LoVo (cell line): ENCODE data around the gene CALHM5.
"Not testable (repeated sequence)": the region's sequence is repeated elsewhere in the genome, so short reads cannot be mapped to it uniquely, and the experiment has no call there.

Experiments used
- DNase-seq: peaks from one replicate; pipeline ENCODE4 v3.0.0-alpha.2; 2016; ENCODE audit warnings: low spot score

Gene CALHM5, protein sequence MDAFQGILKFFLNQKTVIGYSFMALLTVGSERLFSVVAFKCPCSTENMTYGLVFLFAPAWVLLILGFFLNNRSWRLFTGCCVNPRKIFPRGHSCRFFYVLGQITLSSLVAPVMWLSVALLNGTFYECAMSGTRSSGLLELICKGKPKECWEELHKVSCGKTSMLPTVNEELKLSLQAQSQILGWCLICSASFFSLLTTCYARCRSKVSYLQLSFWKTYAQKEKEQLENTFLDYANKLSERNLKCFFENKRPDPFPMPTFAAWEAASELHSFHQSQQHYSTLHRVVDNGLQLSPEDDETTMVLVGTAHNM

DNA sequence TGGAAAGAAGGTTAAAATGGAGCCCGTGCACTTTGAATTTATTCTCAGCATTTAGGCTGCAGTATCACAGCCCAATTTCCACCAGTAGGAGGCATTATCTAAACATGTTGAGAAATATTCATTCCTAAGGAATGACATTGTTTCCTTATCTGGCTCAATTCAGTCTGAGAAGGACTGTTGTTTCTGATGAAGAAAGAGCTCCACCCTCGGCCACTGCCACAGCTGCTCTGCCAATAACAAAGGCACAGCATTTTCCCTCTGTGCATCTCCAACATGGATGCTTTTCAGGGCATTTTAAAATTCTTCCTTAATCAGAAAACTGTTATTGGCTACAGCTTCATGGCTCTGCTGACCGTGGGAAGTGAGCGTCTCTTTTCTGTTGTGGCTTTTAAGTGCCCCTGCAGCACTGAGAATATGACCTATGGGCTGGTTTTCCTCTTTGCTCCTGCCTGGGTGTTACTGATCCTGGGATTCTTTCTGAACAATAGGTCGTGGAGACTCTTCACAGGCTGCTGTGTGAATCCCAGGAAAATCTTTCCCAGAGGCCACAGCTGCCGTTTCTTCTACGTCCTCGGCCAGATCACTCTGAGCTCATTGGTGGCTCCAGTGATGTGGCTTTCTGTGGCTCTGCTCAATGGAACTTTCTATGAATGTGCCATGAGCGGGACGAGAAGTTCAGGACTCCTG is at the start of gene CALHM5:
Gene CALHM5 (plus strand): TSS at position 216 of the 687 bp plus-strand sequence. CDS start 58 bp downstream, at position 274.
- DNase-seq: peak; percentile 12

DNA sequence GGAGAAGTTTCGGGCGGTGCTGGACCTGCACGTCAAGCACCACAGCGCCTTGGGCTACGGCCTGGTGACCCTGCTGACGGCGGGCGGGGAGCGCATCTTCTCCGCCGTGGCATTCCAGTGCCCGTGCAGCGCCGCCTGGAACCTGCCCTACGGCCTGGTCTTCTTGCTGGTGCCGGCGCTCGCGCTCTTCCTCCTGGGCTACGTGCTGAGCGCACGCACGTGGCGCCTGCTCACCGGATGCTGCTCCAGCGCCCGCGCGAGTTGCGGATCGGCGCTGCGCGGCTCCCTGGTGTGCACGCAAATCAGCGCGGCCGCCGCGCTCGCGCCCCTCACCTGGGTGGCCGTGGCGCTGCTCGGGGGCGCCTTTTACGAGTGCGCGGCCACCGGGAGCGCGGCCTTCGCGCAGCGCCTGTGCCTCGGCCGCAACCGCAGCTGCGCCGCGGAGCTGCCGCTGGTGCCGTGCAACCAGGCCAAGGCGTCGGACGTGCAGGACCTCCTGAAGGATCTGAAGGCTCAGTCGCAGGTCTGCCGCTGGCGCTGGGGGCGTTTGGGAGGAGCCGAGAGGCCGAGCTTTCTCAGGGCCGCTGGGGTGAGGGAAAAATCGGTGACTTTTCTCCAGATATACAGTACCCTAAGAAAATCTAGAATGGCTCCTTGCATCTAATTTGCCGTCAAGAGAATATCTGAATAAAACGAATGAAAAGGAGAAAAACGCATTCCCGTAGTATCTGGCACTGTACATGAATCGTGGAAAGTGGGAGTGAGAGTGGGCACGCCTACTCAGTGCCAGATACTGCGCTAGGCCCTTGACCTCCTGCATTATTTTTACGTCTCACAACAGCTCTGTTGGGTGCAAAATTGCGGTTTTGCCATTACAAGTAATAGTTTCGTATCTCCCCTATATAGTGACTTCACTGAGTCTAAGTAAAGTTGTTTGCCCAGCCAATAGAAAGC is 49.2 kb upstream of the CALHM5 start:
- no peak for DNase-seq

DNA sequence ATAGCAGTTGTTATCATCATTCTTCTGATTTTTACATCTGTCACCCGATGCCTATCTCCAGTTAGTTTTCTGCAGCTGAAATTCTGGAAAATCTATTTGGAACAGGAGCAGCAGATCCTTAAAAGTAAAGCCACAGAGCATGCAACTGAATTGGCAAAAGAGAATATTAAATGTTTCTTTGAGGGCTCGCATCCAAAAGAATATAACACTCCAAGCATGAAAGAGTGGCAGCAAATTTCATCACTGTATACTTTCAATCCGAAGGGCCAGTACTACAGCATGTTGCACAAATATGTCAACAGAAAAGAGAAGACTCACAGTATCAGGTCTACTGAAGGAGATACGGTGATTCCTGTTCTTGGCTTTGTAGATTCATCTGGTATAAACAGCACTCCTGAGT is 48.1 kb upstream of the CALHM5 start:
- DNase-seq: no peak

DNA sequence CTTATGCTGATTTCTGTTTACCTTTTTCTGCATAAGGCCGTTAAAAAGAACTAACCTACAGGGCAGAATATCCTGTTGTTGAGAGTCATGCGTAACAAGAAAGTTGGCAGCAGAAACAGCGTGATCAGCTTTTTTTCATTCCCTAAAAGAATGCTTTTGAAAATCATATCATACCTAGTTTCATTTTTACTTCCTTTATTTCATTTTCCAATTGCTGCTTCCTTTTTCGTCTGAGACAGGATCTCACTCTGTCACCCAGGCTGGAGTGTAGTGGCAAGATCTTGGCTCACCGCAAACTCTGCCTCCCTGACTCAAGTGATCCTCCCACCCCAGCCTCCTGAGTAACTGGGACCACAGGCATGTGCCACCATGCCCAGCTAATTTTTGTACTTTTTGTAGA is 46.2 kb upstream of the CALHM5 start:
- DNase-seq: no peak

DNA sequence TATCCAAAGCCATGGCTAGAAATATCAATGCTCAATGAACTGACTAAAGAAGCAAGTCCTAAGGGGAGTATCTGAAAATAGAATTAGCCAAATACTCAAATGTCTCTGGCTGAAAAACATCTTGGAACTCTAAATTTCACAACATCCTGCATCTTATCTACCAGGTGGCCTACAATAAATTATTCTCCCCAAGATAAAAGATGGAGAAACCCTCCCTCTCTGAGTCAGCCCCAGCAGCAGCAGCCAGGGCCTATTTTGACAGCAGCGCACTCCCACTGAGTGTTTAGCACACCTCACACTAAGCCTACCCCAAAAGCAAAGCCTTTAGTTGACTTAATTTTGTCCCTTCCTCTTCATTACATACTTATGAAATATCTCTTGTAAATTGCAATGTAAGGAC is 44.3 kb upstream of the CALHM5 start:
- DNase-seq: no peak

DNA sequence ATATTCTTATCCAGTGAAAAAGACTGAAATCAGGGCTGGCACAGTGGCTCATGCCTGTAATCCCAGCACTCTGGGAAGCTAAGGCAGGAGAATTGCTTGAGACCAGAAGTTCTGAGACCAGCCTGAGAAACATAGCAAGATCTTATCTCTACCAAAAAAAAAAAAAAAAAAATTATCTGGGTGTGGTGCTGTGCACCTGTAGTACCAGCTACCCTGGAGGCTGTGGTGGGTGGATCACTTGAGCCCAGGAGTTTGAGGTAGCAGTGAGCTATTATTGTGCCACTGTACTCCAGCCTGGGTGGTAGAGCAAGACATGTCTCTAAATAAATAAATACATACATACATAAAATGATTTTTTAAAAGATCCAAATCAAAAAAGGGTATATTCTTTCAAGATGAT is 43.9 kb upstream of the CALHM5 start:
- no peak for DNase-seq

DNA sequence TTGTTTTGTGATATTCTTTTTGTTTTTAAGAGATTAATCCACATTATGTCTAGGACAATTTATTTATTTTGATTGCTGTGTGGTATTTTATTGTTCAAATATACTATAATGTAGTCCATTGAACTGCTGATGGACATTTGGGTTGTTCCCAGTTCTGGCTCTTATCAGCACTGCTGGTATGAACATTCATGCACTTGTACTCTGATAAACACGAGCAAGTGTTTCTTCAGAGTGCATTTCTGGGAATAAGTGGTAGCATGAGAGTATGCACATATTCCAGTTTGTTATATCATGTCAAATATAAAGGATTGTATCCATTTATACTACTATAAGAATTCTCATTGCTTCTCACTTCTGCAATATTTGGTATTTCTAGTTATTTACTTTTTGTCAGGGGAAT is 43.1 kb upstream of the CALHM5 start:
- DNase-seq: no peak

DNA sequence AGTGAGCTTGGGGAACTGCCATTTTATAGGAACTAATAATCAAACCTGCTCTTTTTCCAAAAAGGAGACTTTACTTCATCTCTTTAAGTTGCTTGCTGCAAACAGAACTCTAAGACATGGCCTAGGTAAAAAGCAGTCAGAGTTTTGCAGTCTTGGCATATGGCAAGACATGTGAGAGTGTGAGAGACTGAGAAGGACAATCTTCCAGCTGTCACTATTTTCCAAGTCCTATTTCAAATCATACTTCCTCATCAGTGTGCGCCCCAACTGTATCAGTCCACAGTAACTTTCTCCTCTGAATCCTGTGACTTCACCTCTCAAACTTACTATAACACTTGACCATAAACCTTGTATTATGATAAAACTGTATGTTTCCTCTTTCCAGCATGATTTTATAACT is 39.9 kb upstream of the CALHM5 start:
- DNase-seq: no peak

DNA sequence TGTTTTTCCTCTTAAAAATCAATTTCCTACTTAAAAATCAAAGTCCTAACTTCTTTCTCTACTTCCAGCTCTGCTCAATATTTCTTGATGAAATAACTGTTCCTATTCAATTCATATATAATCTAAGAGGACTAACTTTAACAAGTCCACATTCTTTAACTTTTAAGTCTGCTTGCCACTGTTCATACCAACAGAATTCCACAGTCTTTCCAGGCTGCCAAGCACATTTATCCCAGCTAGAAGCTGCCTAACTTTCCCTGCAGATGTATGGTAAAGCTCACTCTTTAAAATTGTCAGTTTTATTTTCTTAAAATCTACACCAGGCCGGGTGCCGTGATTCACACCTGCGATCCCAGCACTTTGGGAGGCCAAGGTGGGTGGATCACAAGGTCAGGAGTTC is 38.7 kb upstream of the CALHM5 start:
- DNase-seq: no peak

DNA sequence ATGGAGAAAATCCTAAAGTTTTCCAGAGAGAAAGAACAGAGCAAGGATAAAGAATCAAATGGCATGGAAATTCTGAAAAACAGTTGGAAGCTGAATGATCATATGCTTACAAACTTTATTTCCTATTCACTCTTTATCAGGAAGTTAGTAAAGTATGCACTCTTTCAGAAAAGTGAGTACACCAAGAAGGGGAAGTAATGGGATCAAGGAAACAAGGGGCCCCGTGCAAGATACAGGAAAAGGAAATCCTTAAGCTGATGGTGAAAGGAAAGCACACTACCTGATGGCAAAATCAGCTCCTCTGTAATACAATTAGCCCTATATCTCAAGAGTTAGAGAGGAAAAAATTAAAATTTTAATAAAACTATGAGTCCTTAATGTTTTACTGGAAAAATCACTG is 36.3 kb upstream of the CALHM5 start:
- DNase-seq: no peak

DNA sequence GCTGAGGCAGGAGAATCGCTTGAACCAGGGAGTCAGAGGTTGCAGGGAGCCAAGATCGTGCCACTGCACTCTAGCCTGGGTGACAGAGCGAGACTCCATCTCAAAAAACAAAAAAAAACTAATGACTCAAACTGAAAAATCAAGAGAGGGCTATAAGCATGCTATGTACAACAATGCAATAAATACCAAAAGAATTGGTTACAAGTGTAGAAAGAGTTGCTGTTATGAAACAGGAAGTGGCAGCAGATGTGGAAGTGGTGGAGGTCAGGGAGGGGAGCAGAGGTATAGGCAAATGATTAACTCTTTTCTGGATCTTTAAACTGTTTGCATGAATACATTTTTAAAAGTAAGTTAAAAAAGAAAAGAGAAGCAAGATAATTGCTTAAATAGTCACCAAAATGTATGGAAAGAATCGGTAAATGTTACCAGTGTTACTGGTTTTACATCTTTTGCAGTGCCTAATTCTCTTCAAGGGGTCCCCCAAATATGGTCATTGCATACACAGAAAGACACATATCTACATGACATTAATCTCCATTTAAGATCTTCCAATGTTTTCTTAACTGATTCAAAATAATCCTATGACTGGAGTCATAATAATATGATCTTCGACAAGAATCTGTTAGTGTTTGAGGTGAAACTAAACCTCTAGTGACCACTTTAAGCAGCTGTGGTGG is 35.3 kb upstream of the CALHM5 start:
- no peak for DNase-seq

DNA sequence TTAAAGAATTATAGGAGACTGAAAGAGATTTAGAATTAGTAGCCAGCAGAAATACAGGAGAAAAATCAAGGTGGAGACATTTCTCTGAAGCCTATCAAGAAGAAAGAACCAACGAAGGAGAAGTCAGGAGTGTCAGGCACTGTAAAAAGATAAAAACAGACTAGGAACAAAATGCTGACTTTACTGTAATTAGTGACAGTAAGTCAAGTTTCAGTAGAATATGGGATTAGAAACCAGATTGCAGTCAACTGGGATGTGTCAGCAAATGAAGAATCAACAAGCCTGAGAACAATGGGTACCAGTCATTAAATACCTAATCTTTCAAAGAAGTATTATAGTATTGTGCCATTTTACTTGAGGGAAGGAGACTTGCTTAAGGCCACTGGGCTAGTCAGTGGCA is 28.7 kb upstream of the CALHM5 start:
- DNase-seq: no peak

DNA sequence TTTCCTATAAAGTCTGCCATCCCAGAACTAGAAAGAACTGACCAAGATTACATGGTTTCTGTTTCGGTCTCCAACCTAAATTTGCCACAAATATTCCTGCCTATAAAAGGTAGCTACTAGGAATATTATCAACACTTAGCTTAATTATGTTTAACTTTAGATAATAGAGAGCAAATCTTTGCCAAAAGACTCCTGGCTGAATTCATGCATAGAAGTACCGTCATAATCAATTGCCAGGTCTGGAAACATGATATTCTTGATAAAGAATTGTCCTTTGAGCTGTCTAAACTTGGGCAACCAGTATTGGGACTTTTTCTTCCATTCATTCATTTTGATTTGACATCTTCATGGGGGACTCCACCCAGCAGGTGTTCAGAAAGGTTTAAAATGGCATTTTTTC is 27.8 kb upstream of the CALHM5 start:
- no peak for DNase-seq

DNA sequence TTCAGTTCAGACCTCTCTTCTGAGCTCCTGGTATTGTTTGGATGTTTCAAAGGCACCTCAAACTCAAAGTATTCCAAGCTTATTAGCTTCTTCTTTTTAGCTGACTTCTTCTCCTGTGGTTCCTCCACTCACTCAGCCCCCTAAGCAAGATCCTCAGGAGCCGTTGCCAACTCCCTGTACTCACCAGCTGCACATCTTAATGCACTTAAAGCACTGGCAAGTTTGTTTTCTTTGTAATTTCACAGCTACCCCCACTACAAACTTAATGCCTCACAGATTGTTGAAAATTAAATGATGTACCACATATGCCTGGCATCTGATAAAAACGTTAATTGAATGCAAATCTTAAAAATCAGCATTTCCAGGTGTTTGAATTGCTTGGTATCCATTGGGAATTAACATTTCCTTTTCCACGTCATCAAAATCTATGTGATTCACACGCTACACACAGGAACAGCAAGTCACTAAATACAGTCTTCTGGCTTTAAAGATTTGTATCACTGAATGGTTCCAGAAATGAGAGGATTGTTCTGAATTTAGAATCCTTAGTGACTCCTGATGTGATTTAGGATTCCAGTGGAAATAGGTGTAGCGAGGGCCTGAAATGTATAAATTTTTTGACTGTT is 25.8 kb upstream of the CALHM5 start:
- no peak for DNase-seq

DNA sequence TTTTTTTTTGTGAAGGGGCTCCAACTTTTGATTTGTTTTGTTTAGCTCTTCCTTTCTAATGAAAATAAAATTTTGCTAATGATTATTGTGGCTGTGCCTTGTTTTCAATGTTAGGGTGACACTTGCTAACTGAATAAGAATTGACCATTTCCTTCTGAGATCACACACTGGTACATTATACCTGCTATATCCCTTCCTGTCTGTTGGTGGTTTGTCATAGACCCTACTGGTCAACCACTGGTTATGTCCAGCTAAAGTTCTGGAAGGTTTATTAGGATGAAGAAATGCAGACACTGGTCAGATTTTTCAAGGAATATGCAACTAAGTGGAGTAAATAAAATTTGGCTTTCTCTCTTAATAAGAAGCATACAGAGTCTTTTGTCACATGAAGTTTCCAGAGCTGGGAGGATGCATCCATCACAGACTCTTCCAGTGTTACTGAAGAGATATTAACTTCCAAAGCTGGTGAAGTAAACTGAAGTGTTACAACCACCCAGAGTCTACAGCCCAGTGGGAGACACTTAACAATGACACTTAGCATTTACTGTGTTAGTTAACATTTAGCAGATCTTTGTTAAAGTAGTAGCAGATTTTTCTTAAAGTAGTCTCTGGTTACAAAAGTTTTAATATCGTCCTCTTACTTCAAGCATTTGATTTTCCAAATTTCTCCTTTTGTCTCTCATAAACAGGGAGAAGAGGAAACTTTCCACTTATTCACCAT is 19.7 kb upstream of the CALHM5 start:
- no peak for DNase-seq

DNA sequence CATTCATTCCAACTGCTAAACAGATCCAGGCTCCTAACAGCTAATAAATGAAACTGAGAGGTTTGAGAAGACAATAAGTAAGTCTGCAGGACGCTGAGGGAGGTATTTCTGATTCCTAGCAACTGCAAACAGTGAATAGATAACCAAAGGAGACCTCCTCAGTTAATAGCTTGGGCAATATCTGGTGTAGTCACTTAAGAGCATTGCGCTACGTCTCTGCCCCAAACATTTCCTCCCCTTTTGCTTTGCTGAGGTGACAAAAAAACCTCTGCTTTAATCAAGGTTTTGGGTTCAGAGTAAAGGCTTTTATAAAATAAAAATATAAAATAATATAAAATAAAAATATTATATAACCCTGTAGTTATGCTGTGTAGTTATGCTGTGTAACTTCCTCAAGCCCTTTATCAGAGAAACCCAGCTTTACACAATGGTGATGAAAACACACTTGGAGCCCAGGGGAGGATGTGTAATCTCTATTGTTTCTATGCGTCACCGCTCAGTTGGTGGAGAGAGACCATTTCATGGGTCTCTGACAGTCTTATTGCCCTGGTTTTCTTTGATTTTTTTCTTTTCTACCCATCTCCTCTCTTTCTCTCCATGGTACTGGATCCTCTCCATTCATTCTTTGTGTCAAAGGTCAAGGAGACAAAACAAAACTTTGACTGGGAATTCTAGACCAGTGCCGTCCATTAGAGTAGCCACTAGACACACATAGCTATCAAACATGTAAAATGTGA is 18.9 kb upstream of the CALHM5 start:
- DNase-seq: no peak

DNA sequence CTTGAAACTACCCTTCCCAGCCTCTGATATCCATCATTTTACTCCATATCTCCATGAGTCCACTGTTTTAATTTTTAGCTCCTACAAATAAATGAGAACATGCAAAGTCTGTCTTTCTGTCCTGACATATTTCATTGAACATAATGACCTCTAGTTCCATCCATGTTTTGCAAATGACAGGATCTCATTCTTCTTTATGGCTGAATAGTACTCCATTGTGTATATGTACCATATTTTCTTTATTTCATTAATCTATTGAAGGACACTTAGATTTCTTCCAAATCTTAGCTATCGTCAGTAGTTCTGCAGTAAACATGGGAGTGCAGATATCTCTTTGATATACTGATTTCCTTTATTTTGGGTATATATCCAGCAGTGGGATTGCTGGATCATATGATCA is 16.3 kb upstream of the CALHM5 start:
- not testable (repeated sequence) for DNase-seq

DNA sequence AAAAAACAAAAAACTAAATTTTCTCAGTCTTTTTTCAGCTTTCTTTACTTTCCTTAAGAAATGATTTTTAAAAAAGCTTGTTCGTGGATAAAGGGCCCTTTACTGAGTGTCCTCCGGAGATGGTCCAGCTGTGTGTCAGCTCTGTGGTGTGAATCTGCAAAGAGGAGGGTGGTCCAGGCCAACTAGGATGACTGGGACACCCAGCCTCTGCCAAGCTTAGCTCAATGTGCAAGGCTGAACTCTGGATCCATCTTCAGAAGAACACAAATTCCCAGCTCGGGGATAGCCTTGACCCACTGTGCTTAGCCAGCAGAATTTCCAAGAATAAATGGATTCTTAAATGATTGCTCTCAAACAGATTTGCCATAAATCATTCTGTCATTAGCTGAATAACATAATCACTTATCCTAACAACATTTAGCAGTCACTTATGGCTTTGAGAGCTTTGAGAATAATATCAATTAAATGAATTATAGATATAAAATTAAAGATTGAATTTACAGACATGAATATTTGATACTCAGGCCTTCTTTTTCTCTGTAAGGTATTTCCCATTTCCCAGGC is 14.2 kb upstream of the CALHM5 start:
- DNase-seq: no peak

DNA sequence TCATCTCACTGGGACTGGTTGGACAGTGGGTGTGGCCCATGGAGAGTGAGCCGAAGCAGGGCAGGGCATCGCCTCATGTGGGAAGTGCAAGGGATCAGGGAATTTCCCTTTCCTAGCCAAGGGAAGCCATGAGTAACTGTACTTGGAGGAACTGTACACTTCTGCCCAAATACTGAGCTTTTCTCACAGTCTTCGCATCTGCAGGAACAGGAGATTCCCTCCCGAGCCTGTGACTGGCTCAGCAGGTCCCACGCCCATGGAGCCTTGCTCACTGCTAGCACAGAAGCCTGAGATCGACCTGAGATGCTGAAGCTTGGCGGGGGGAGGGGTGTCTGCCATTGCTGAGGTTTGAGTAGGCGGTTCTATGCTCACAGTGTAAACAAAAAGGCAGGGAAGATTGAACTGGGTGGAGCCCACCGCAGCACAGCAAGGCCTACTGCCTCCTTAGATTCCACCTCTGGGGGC is 10.4 kb upstream of the CALHM5 start:
- no peak for DNase-seq

DNA sequence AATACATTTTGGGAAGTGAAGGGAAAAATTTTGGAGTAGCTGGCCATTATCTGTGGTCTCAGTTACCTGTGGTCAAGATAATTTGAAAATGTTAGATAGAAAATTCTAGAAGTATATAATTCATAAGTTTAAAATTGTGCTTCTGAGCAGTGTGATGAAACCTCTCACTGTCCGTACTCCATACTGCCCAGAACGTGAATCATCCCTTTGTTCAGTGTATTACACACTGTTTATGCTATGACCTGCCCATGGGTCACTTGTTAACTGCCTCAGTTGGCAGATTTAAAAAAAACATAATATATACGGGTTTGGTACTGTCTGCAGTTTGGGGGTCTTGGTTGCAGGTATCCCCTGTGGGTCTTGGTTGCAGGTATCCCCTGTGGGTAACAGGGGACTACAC is 4.1 kb upstream of the CALHM5 start:
- no peak for DNase-seq
